ENCODE measurements around the gene C16orf89.

DNA sequence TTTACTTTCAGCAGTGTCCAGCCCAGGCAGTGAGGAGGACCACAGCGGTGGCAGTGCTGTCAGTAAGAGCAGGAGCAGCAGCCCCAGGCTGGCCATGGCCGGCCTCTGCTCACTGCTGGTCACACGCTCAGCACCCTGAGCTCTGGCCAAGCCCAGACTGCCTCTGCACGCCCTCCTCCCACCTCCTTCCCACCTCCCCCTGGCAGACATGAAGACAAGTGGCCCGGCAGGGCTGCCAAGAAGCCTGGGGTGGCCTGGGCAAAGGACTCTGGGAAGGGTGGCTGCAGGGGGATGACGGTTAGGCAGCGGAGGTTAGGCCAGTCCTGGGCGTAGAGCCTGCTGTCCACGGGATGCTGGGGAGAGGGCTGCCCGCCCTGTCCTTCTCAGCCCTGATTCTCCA lies at the start of gene C16orf89:
- TF ChIP-seq ZBTB7A (tag by site-specific recombination; IDR thresholded peaks at IDR 0.05; ENCODE audit: low read depth) (no peak), ZNF37A (tag by site-specific recombination; IDR thresholded peaks at IDR 0.05) (no peak), ZNF202 (tag by site-specific recombination; IDR thresholded peaks at IDR 0.05; ENCODE audit: borderline replicate concordance) (no peak), HOXA7 (CRISPR knock-in tag; IDR thresholded peaks at IDR 0.05; ENCODE audit: borderline replicate concordance) (no peak), REPIN1 (tag by site-specific recombination; IDR thresholded peaks at IDR 0.05; ENCODE audit: low read depth) (no peak)
- TF ChIP-seq, protein P1, sequence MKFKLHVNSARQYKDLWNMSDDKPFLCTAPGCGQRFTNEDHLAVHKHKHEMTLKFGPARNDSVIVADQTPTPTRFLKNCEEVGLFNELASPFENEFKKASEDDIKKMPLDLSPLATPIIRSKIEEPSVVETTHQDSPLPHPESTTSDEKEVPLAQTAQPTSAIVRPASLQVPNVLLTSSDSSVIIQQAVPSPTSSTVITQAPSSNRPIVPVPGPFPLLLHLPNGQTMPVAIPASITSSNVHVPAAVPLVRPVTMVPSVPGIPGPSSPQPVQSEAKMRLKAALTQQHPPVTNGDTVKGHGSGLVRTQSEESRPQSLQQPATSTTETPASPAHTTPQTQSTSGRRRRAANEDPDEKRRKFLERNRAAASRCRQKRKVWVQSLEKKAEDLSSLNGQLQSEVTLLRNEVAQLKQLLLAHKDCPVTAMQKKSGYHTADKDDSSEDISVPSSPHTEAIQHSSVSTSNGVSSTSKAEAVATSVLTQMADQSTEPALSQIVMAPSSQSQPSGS (tag by site-specific recombination; IDR thresholded peaks at IDR 0.05; ENCODE audit: low read depth), result no peak
- TF ChIP-seq, protein P2, sequence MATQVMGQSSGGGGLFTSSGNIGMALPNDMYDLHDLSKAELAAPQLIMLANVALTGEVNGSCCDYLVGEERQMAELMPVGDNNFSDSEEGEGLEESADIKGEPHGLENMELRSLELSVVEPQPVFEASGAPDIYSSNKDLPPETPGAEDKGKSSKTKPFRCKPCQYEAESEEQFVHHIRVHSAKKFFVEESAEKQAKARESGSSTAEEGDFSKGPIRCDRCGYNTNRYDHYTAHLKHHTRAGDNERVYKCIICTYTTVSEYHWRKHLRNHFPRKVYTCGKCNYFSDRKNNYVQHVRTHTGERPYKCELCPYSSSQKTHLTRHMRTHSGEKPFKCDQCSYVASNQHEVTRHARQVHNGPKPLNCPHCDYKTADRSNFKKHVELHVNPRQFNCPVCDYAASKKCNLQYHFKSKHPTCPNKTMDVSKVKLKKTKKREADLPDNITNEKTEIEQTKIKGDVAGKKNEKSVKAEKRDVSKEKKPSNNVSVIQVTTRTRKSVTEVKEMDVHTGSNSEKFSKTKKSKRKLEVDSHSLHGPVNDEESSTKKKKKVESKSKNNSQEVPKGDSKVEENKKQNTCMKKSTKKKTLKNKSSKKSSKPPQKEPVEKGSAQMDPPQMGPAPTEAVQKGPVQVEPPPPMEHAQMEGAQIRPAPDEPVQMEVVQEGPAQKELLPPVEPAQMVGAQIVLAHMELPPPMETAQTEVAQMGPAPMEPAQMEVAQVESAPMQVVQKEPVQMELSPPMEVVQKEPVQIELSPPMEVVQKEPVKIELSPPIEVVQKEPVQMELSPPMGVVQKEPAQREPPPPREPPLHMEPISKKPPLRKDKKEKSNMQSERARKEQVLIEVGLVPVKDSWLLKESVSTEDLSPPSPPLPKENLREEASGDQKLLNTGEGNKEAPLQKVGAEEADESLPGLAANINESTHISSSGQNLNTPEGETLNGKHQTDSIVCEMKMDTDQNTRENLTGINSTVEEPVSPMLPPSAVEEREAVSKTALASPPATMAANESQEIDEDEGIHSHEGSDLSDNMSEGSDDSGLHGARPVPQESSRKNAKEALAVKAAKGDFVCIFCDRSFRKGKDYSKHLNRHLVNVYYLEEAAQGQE (tag by site-specific recombination; IDR thresholded peaks at IDR 0.05), result no peak
- TF ChIP-seq, protein P3, sequence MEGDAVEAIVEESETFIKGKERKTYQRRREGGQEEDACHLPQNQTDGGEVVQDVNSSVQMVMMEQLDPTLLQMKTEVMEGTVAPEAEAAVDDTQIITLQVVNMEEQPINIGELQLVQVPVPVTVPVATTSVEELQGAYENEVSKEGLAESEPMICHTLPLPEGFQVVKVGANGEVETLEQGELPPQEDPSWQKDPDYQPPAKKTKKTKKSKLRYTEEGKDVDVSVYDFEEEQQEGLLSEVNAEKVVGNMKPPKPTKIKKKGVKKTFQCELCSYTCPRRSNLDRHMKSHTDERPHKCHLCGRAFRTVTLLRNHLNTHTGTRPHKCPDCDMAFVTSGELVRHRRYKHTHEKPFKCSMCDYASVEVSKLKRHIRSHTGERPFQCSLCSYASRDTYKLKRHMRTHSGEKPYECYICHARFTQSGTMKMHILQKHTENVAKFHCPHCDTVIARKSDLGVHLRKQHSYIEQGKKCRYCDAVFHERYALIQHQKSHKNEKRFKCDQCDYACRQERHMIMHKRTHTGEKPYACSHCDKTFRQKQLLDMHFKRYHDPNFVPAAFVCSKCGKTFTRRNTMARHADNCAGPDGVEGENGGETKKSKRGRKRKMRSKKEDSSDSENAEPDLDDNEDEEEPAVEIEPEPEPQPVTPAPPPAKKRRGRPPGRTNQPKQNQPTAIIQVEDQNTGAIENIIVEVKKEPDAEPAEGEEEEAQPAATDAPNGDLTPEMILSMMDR (tag by site-specific recombination; IDR thresholded peaks at IDR 0.05), result no peak
- TF ChIP-seq, protein P4, sequence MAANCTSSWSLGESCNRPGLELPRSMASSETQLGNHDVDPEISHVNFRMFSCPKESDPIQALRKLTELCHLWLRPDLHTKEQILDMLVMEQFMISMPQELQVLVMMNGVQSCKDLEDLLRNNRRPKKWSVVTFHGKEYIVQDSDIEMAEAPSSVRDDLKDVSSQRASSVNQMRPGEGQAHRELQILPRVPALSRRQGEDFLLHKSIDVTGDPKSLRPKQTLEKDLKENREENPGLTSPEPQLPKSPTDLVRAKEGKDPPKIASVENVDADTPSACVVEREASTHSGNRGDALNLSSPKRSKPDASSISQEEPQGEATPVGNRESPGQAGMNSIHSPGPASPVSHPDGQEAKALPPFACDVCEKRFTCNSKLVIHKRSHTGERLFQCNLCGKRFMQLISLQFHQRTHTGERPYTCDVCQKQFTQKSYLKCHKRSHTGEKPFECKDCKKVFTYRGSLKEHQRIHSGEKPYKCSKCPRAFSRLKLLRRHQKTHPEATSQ (tag by site-specific recombination; IDR thresholded peaks at IDR 0.05), result no peak

Measured in HEK293 (cell line).